GM12878 (cell line): ENCODE data around the gene GGT5. TPM values are rescaled to one million over a fixed set of nuclear protein-coding genes. Genes with fewer than 3 reads are reported as not detected.
"Not testable (repeated sequence)": the region's sequence is repeated elsewhere in the genome, so short reads cannot be mapped to it uniquely, and the experiment has no call there.

Source experiments
- ATAC-seq: fragments of 200-7000 bp; cut with Tn5 transposase; 3 replicates; pipeline ENCODE4 v1.9.1; 2020; ENCODE audit warnings: mild to moderate bottlenecking, moderate library complexity
- BruUV-seq: library from RNA; stranded (reverse); fragments of 400-500 nt; replicated peaks from 2 replicates; lab custom pipeline; 2021; lab: Mats Ljungman, UMichigan
- CTCF ChIA-PET: fragments of 300-600 bp; sonication (Branson Sonifier 250); formaldehyde crosslinking; extraction: SDS; loops from one replicate; lab custom pipeline; 2021; ENCODE audit warnings: inconsistent platforms; lab: Yijun Ruan, JAX
- POLR2A ChIA-PET: fragments of 350-600 bp; formaldehyde crosslinking; extraction: SDS; loops from one replicate; lab custom pipeline; 2021; ENCODE audit warnings: inconsistent platforms; lab: Charles Lee
- RAD21 ChIA-PET: fragments of 300-600 bp; sonication (Branson Sonifier 250); formaldehyde crosslinking; loops from one replicate; lab custom pipeline; 2023; ENCODE audit warnings: antibody characterized with exemption; ENCODE audit not compliant: unreplicated experiment; lab: Charles Lee
- SMC1A ChIA-PET: fragments of 300-600 bp; sonication (Branson Sonifier 250); formaldehyde crosslinking; loops from one replicate; lab custom pipeline; 2023; ENCODE audit not compliant: unreplicated experiment, uncharacterized antibody; lab: Charles Lee
- DNase-seq: peaks from one replicate; pipeline ENCODE4 v3.0.0-alpha.2; 2011; ENCODE audit warnings: low read depth, low spot score
- FAIRE-seq: peaks from 3 replicates; lab custom pipeline; 2011; peaks lifted over from hg19 to GRCh38; lab: Jason Lieb, UNC
- H2AFZ ChIP-seq: 2 replicates; pipeline ENCODE4 v1.6.0; 2011; ENCODE audit warnings: low read depth, low read length, control low read depth; ENCODE audit not compliant: control insufficient read depth
- H3K27ac ChIP-seq: 2 replicates; pipeline ENCODE4 v1.5.1; 2011; ENCODE audit warnings: control low read depth; ENCODE audit not compliant: control insufficient read depth, insufficient read depth
- H3K27me3 ChIP-seq, 2 experiments: replicated peaks in 1 of 2; 2 replicates each; pipeline versions ENCODE4 v1.6.0 to v1.6.1; 2011; ENCODE audit warnings: low read length in 1 of 2; ENCODE audit not compliant: control insufficient read depth in 2 of 2, insufficient read depth in 2 of 2
- H3K36me3 ChIP-seq, 2 experiments: 2 replicates each; pipeline ENCODE4 v1.5.1; 2011; ENCODE audit warnings: low read length in 1 of 2; ENCODE audit not compliant: control insufficient read depth in 2 of 2, insufficient read depth in 2 of 2
- H3K4me1 ChIP-seq: 2 replicates; pipeline ENCODE4 v1.6.1; 2011; ENCODE audit warnings: mild to moderate bottlenecking, low read length, moderate library complexity, mixed read lengths; ENCODE audit not compliant: control insufficient read depth, insufficient read depth
- H3K4me2 ChIP-seq: 2 replicates; pipeline ENCODE4 v1.6.0; 2011; ENCODE audit warnings: control low read depth; ENCODE audit not compliant: control insufficient read depth, insufficient read depth
- H3K4me3 ChIP-seq: fragments of 200-600 bp; sonication (generic); 2 replicates; pipeline ENCODE4 v1.5.1; 2016
- H3K79me2 ChIP-seq: 2 replicates; pipeline ENCODE4 v1.6.0; 2011; ENCODE audit warnings: low read length; ENCODE audit not compliant: control insufficient read depth, insufficient read depth
- H3K9ac ChIP-seq: 2 replicates; pipeline ENCODE4 v1.8.0; 2011; ENCODE audit warnings: low read length, control low read depth, mixed read lengths; ENCODE audit not compliant: control insufficient read depth, insufficient read depth
- H3K9me3 ChIP-seq: replicated peaks from 3 replicates; pipeline ENCODE4 v1.5.1; 2011; ENCODE audit warnings: mild to moderate bottlenecking, low read length; ENCODE audit not compliant: control insufficient read depth, insufficient read depth
- H4K20me1 ChIP-seq: 2 replicates; pipeline ENCODE4 v1.6.0; 2011; ENCODE audit not compliant: control insufficient read depth, insufficient read depth
- BHLHE40 ChIP-seq, 2 experiments: fragments of 450-650 bp in 1 of 2; IDR thresholded peaks; 2 replicates each; pipeline ENCODE4 v1.6.1; 2011 to 2017; ENCODE audit warnings: low read depth in 2 of 2, borderline replicate concordance in 1 of 2, improper control_type of control experiment in 1 of 2, low read length in 1 of 2, mild to moderate bottlenecking in 1 of 2
- DPF2 ChIP-seq: fragments of 450-650 bp; IDR thresholded peaks from 2 replicates; pipeline ENCODE4 v1.6.1; 2017; ENCODE audit warnings: mild to moderate bottlenecking
- IKZF1 ChIP-seq: fragments of 450-650 bp; conservative IDR thresholded peaks from 2 replicates; pipeline ENCODE4 v1.6.1; 2017; ENCODE audit warnings: antibody characterized with exemption, mild to moderate bottlenecking
- IKZF2 ChIP-seq, 2 experiments: fragments of 450-650 bp; IDR thresholded peaks; 2 replicates each; pipeline ENCODE4 v1.6.1; 2017; ENCODE audit warnings: mild to moderate bottlenecking in 2 of 2, moderate library complexity in 2 of 2
- MEF2B ChIP-seq: fragments of 450-650 bp; IDR thresholded peaks from 2 replicates; pipeline ENCODE4 v1.6.1; 2018; ENCODE audit warnings: mild to moderate bottlenecking, moderate library complexity; ENCODE audit not compliant: partially characterized antibody, poor library complexity, severe bottlenecking
- MTA2 ChIP-seq: fragments of 450-650 bp; IDR thresholded peaks from 2 replicates; pipeline ENCODE4 v1.6.1; 2016; ENCODE audit warnings: low read depth, mild to moderate bottlenecking, moderate library complexity
- NBN ChIP-seq: fragments of 450-650 bp; IDR thresholded peaks from 2 replicates; pipeline ENCODE4 v1.6.1; 2016
- NR2F1 ChIP-seq: fragments of 450-650 bp; conservative IDR thresholded peaks from 2 replicates; pipeline ENCODE4 v1.6.1; 2017; ENCODE audit warnings: mild to moderate bottlenecking
- PKNOX1 ChIP-seq: fragments of 450-650 bp; IDR thresholded peaks from 2 replicates; pipeline ENCODE4 v1.6.1; 2016; ENCODE audit warnings: mild to moderate bottlenecking
- RELB ChIP-seq: fragments of 450-650 bp; IDR thresholded peaks from 2 replicates; pipeline ENCODE4 v1.6.1; 2017; ENCODE audit warnings: low read depth, mild to moderate bottlenecking, moderate library complexity
- SPI1 ChIP-seq: IDR thresholded peaks from 2 replicates; pipeline ENCODE4 v1.6.1; 2011; ENCODE audit warnings: low read depth, mild to moderate bottlenecking, low read length, moderate library complexity, borderline replicate concordance; ENCODE audit not compliant: insufficient read depth
- WGBS: methylation state at CpG from one replicate; pipeline ENCODE4 v1.1.6; 2016; ENCODE audit warnings: low lambda C conversion rate; ENCODE audit not compliant: insufficient replicate concordance, insufficient coverage; ENCODE audit errors: missing lambda C conversion rate; 5-methylcytosine and 5-hydroxymethylcytosine counted together
- in situ Hi-C: fragments of 300-500 bp; cut with MboI; formaldehyde crosslinking; loops from 9 replicates; pipeline ENCODE4 v1.14.3; 2018; ENCODE audit warnings: mixed read lengths
- intact Hi-C: fragments of 100-400 bp; cut with micrococcal nuclease; formaldehyde crosslinking; loops from one replicate; pipeline ENCODE4 v1.14.2; 2022; ENCODE audit not compliant: unreplicated experiment
- polyA plus RNA-seq, 11 experiments: library from polyadenylated mRNA; depleted of rRNA in 4 of 11; unstranded in 6 of 11; stranded (reverse) in 5 of 11; fragments of >200 nt; fragmentation: Nextera tagmentation in 4 of 11; fragmentation: Illumina TruSeq in 1 of 11; extraction: Ambion mirVana in 4 of 11; extraction: Trizol in 1 of 11; gene quantifications; 1 replicate in 1 of 11; 2 replicates in 10 of 11; pipeline versions ENCODE4 v1.2.1 to v1.2.3, GENCODE V29; 2011 to 2016; ENCODE audit warnings: inconsistent platforms in 2 of 11, missing spikeins in 2 of 11, low read depth in 1 of 11
- total RNA-seq, 4 experiments: library from RNA; depleted of rRNA in 3 of 4; stranded (reverse); fragments of >200 nt in 3 of 4; fragmentation: Illumina TruSeq in 1 of 4; extraction: Trizol in 1 of 4; gene quantifications; 2 replicates each; pipeline versions ENCODE4 v1.2.1 to v1.2.3, GENCODE V29; 2013 to 2021

The GGT5 gene
- total and polyA plus RNA-seq, 10 of the 15 experiments (the other 5 are each of a cell fraction or from before 2014, with no cell fraction given): 0.34 TPM; not detected in 9

GRCh38 chr22:24274696-24275405 is 30.0 kb upstream of the GGT5 start:
- H3K9ac ChIP-seq, H4K20me1 ChIP-seq, H3K36me3 ChIP-seq, CTCF ChIA-PET, in situ Hi-C loops, DNase-seq, FAIRE-seq, RAD21 ChIA-PET, H3K4me3 ChIP-seq, H3K27me3 ChIP-seq, ATAC-seq, H2AFZ ChIP-seq, intact Hi-C loops, H3K9me3 ChIP-seq, BruUV-seq: not testable (repeated sequence)
- Histone ChIP-seq H3K27ac (peak overlapping the region; percentile 25; the same call in 1 of the 2 replicates), H3K79me2 (peaks cover 56% of the 10 kb centered on the region), H3K4me2 (peak overlapping the region; percentile 13), H3K4me1 (peaks cover 14% of the 10 kb centered on the region)
- SMC1A ChIA-PET: interaction anchor here (1.0 to 4.0 kb wide), 2 partner anchors 9 to 15 kb away, joined by 3 to 21 read pairs; no protein-coding TSS in a partner anchor
- TF ChIP-seq IKZF1 (0 out of 2 replicates have a peak, but pooled peaks have one; percentile 18), SPI1 (peak; percentile 53; the same call in 1 of the 2 replicates), DPF2 (0 out of 2 replicates have a peak, but pooled peaks have one; percentile 28), MTA2 (peak; percentile 19; the same call in 1 of the 2 replicates), NR2F1 (peak; percentile 53; the same call in 1 of the 2 replicates)
- 52% methylated on average over 6 of the region's 7 CpGs for WGBS
- POLR2A ChIA-PET: interaction anchor here (0.7 kb wide), 1 partner anchor 26 kb away, joined by 4 read pairs; no protein-coding TSS in a partner anchor

GRCh38 chr22:24273906-24274305 is 29.0 kb upstream of the GGT5 start:
- peaks cover 14% of the 10 kb centered on the region for H3K4me1 ChIP-seq
- peak overlapping the region; percentile 27; the same call in 1 of the 2 replicates for H3K4me3 ChIP-seq
- POLR2A ChIA-PET, H3K36me3 ChIP-seq, H2AFZ ChIP-seq, DNase-seq, H4K20me1 ChIP-seq, RAD21 ChIA-PET, H3K9me3 ChIP-seq, BruUV-seq, H3K27me3 ChIP-seq, in situ Hi-C loops, H3K9ac ChIP-seq, FAIRE-seq, intact Hi-C loops: not testable (repeated sequence)
- TF ChIP-seq PKNOX1 (peak; percentile 38; the same call in 1 of the 2 replicates), BHLHE40 (IDR thresholded peaks at IDR 0.05; ENCODE audit: borderline replicate concordance in 1 of 2, low read depth in 2 of 2, low read length in 1 of 2) (0 out of 4 replicates have a peak, but pooled peaks of 1 of the 2 experiments have one; percentile 59), NBN (0 out of 2 replicates have a peak, but pooled peaks have one; percentile 32), IKZF2 (IDR thresholded peaks at IDR 0.05) (peak in 1 of 2 experiments; percentile 36; a peak in 1 of 4 replicates), RELB (peak; percentile 64; the same call in 1 of the 2 replicates), MEF2B (peak; percentile 46)
- H3K79me2 ChIP-seq: peaks cover 56% of the 10 kb centered on the region
- H3K27ac ChIP-seq: peak overlapping the region; percentile 55
- ChIA-PET SMC1A (interaction anchor here (1.0 to 4.0 kb wide), 2 partner anchors 10 to 16 kb away, joined by 3 to 21 read pairs; no protein-coding TSS in a partner anchor), CTCF (interaction anchor here (0.7 to 2.9 kb wide), 3 partner anchors 12 to 248 kb away, joined by 5 to 8 read pairs (median 5); no protein-coding TSS in a partner anchor)
- peak; percentile 20 for ATAC-seq
- WGBS: 7% methylated on average over 4 of the region's 4 CpGs
- peak overlapping the region; percentile 50; the same call in 1 of the 2 replicates for H3K4me2 ChIP-seq
